Measurements from ENCODE around the gene EFHC1.

GRCh38 chr6:52572536-52572935, 152.4 kb downstream of the EFHC1 start:
- TF ChIP-seq, protein P1, sequence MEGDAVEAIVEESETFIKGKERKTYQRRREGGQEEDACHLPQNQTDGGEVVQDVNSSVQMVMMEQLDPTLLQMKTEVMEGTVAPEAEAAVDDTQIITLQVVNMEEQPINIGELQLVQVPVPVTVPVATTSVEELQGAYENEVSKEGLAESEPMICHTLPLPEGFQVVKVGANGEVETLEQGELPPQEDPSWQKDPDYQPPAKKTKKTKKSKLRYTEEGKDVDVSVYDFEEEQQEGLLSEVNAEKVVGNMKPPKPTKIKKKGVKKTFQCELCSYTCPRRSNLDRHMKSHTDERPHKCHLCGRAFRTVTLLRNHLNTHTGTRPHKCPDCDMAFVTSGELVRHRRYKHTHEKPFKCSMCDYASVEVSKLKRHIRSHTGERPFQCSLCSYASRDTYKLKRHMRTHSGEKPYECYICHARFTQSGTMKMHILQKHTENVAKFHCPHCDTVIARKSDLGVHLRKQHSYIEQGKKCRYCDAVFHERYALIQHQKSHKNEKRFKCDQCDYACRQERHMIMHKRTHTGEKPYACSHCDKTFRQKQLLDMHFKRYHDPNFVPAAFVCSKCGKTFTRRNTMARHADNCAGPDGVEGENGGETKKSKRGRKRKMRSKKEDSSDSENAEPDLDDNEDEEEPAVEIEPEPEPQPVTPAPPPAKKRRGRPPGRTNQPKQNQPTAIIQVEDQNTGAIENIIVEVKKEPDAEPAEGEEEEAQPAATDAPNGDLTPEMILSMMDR (IDR thresholded peaks at IDR 0.05; ENCODE audit: low read depth, low read length, poor library complexity, severe bottlenecking): no peak
- TF ChIP-seq EZH2phosphoT487 (IDR thresholded peaks at IDR 0.05; ENCODE audit: borderline replicate concordance, low read length): no peak

Data from DOHH2 (cell line).